ENCODE results near the gene DGKH.
"Not testable (repeated sequence)": the region's sequence is repeated elsewhere in the genome, so short reads cannot be mapped to it uniquely, and the experiment has no call there.

The DGKH gene

GRCh38 chr13:42155251-42155650, 106.8 kb downstream of the DGKH start:
- Mint-ChIP-seq H3K36me3 (peaks cover 26% of the 10 kb centered on the region), H3K27me3 (no peaks in the 10 kb centered on the region), H3K27ac (no peak overlapping the region), H3K4me1 (no peaks in the 10 kb centered on the region), H3K4me3 (no peak overlapping the region), H3K9me3 (no peaks in the 10 kb centered on the region)
- no peak for DNase-seq
- CTCF ChIA-PET, result no interaction called here

DNA sequence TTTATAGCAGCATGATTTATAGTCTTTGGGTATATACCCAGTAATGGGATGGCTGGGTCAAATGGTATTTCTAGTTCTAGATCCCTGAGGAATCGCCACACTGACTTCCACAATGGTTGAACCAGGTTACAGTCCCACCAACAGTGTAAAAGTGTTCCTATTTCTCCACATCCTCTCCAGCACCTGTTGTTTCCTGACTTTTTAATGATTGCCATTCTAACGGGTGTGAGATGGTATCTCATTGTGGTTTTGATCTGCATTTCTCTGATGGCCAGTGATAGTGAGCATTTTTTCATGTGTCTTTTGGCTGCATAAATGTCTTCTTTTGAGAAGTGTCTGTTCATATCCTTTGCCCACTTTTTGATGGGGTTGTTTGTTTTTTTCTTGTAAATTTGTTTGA, 114.9 kb downstream of the DGKH start:
- H3K27me3 Mint-ChIP-seq, H3K4me1 Mint-ChIP-seq, H3K4me3 Mint-ChIP-seq, CTCF ChIA-PET, DNase-seq, H3K27ac Mint-ChIP-seq, H3K9me3 Mint-ChIP-seq: not testable (repeated sequence)
- H3K36me3 Mint-ChIP-seq, result peaks cover 40% of the 10 kb centered on the region

DNA sequence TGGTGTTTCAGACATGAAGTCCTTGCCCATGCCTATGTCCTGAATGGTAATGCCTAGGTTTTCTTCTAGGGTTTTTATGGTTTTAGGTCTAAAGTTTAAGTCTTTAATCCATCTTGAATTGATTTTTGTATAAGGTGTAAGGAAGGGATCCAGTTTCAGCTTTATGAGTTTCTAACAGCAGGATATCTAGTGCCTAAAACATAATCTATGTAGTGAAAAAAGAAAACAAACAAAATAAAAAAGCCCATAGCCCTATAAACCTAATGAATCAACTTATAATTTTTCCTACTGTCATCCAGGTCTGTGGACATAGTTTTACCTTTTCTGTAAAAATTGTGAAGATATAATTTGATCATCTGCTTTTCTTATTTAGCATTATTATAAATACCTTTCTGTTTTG, 115.5 kb downstream of the DGKH start:
- H3K9me3 Mint-ChIP-seq, H3K27ac Mint-ChIP-seq, H3K27me3 Mint-ChIP-seq, DNase-seq, H3K4me1 Mint-ChIP-seq, H3K4me3 Mint-ChIP-seq, CTCF ChIA-PET: not testable (repeated sequence)
- peaks cover 43% of the 10 kb centered on the region for H3K36me3 Mint-ChIP-seq

DNA sequence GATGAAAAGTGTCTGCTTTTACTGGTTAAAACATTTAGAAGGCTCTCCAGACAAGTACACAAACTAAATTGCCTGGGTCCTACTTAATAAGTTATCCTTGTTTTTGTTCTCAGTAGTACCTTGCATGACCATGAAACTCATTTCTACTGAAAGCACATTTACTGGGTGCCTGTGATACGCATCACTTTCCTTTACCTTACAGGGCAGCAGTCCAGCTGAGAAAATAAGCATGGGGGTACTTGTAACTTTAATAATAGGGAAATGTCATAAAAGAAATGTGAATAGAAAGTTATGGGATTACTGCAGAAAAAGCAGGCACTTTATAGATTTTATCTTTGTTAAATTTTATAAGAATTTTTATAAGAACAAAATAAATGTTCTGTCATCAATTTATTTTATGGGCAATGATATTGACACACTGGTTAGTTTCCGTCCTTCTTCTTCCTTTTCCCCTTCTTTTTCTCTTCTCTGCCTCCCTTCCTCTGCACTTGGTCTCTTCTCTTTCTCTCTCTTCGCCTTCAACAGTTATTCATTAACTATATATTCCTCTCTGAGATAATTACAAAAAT, 116.2 kb downstream of the DGKH start:
- no peaks in the 10 kb centered on the region for H3K9me3 Mint-ChIP-seq
- CTCF ChIA-PET, result no interaction called here
- H3K36me3 Mint-ChIP-seq, result peaks cover 47% of the 10 kb centered on the region
- no peak overlapping the region for H3K27ac Mint-ChIP-seq
- DNase-seq, result no peak
- H3K4me1 Mint-ChIP-seq, result no peaks in the 10 kb centered on the region
- no peak overlapping the region for H3K4me3 Mint-ChIP-seq
- H3K27me3 Mint-ChIP-seq, result no peaks in the 10 kb centered on the region

DNA sequence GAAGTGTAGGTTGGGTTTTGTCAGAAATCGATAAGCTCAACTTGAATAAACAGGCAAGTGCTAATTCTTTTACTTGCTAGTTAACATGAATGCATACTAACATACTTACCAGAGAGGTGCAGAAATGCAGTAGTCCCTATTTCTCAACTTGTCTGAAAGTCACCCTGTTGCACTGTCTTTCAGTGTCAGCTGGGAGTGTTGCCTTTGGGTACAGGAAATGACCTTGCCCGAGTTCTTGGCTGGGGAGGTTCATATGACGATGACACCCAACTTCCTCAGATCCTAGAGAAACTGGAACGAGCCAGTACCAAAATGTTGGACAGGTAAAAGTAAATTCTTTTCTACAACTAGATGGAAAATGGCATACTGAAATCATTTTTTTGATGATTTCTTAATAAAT, 120.0 kb downstream of the DGKH start:
- Mint-ChIP-seq H3K4me1 (no peaks in the 10 kb centered on the region), H3K4me3 (no peak overlapping the region), H3K36me3 (peaks cover 36% of the 10 kb centered on the region), H3K9me3 (no peaks in the 10 kb centered on the region), H3K27ac (no peak overlapping the region), H3K27me3 (no peaks in the 10 kb centered on the region)
- CTCF ChIA-PET, result no interaction called here
- DNase-seq, result no peak

- DNase-seq, result no peak
- Mint-ChIP-seq H3K27me3 (no peaks in the 10 kb centered on the region), H3K36me3 (peaks cover 47% of the 10 kb centered on the region), H3K9me3 (no peaks in the 10 kb centered on the region), H3K4me3 (no peak overlapping the region), H3K4me1 (no peaks in the 10 kb centered on the region), H3K27ac (no peak overlapping the region)
- CTCF ChIA-PET, result no interaction called here
Observed at GRCh38 chr13:42170029-42170428, 121.6 kb downstream of the DGKH start.

DNA sequence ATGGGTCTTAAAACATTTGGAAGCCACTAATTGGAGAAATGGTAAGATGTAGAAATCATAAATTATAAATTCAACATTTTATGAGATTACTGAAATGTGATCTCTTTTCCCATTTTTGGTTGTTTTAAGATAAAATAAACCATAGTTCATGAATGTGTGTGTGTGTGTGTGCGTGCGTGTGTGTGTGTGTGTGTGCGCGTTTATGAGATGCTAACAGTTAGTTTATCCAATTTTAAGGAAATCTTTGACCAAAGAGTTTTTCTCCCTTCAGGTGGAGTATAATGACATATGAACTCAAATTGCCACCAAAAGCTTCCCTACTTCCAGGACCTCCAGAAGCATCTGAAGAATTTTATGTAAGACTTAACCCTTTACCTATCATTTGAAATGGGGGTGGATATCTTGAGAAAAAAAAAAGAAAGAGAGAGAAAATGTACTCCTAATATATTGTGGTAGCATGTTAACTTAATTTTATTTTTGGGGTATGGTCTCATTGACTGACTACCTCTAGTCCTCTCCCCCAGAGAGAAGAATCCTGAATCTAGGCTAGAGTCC, 125.4 kb downstream of the DGKH start:
- H3K36me3 Mint-ChIP-seq, result peaks cover 45% of the 10 kb centered on the region
- DNase-seq, result no peak
- H3K4me3 Mint-ChIP-seq, result no peak overlapping the region
- peaks cover 10% of the 10 kb centered on the region for H3K4me1 Mint-ChIP-seq
- H3K27me3 Mint-ChIP-seq, result no peaks in the 10 kb centered on the region
- no peak overlapping the region for H3K27ac Mint-ChIP-seq
- no peaks in the 10 kb centered on the region for H3K9me3 Mint-ChIP-seq
- CTCF ChIA-PET, result no interaction called here

DNA sequence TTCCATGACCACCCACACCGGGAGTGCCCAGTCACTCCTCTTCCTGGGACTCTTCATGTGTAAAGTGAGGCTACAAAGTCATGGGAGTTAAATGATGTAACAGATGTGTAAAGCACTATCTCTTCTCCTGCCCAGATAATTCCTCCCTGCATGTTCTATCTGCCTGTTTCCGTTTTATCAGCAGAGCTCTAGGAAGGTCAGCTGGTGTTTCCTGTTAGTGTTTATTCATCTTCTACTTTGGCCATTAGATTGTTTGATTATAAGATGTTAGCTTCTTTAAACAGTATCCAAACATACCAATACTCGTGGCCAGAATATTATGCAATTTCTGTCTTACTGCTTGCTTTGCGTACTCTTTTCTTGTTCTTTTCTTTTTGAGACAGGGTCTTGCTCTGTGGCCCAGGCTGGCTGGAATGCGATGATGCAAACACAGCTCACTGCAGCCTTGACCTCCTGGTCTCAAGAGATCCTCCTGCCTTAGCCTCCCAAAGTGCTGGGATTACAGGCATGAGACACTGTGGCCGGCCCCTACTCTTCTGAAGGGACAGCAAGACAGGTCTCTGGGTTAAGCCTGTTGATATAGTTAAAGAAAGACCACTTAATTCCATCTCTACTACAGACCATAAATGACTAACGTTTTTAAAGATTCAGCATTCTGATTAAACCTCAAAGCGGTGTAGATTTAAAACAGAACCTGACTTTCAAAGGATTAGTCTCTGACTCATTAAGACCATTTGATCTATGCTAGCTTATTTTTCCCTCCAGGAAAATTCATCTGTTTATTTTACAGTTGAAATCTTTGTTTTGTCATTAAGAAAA, 126.1 kb downstream of the DGKH start:
- no peak for DNase-seq
- Mint-ChIP-seq H3K4me1 (peaks cover 10% of the 10 kb centered on the region), H3K27ac (no peak overlapping the region), H3K4me3 (no peak overlapping the region), H3K36me3 (peaks cover 41% of the 10 kb centered on the region), H3K9me3 (no peaks in the 10 kb centered on the region), H3K27me3 (no peaks in the 10 kb centered on the region)
- CTCF ChIA-PET, result no interaction called here

DNA sequence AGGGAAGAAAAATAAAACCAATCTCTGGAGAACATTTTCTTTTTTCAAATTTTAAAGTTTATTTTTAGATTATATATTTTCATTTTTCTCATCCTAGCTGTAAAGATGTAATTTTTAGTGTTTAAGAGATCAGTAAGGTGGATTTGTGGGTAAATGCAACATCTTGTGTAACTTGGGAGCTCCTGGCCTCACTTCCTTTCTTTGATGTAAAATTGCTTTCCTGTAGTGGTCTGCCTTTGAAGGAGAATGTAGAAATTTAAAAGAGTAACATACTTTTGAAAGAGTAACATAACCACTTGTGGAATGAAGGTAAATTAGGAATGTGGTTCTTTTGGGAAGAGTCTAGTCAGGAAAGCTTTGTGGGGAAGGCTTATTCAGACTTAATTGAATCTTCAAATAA, 127.8 kb downstream of the DGKH start:
- peaks cover 39% of the 10 kb centered on the region for H3K36me3 Mint-ChIP-seq
- no peak overlapping the region for H3K4me3 Mint-ChIP-seq
- no peak for DNase-seq
- peak overlapping the region; percentile 7 for H3K27ac Mint-ChIP-seq
- no peaks in the 10 kb centered on the region for H3K27me3 Mint-ChIP-seq
- H3K9me3 Mint-ChIP-seq, result no peaks in the 10 kb centered on the region
- peaks cover 10% of the 10 kb centered on the region for H3K4me1 Mint-ChIP-seq
- CTCF ChIA-PET, result interaction anchor here (0.5 kb wide), 1 partner anchor 440 kb away, joined by 3 read pairs; no protein-coding TSS in a partner anchor

DNA sequence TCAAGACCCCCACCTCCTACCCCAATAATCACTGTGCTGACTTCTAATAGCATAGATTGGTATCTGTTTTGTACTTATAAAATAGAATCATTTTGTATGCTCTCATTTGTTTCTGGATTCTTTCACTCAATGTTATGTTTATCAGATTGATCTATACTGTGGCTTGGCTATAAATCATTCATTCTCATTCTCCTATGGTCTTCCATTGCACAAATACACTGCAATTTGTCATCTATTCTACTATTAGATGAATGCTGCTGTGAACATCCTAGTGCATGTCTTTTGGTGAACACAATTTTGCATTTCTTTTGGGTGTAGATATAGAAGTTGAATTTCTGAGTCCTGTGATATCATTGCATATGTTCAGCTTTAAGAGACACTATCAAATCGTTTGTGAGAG, 128.7 kb downstream of the DGKH start:
- no peak for DNase-seq
- Mint-ChIP-seq H3K4me1 (peaks cover 10% of the 10 kb centered on the region), H3K36me3 (peaks cover 40% of the 10 kb centered on the region)

GRCh38 chr13:42181381-42181953, 133.0 kb downstream of the DGKH start:
- no peak overlapping the region for H3K27ac Mint-ChIP-seq

More for the DNA sequence above, 128.7 kb downstream of the DGKH start:
- Mint-ChIP-seq H3K4me3 (no peak overlapping the region), H3K27ac (no peak overlapping the region), H3K27me3 (no peaks in the 10 kb centered on the region), H3K9me3 (no peaks in the 10 kb centered on the region)
- CTCF ChIA-PET, result no interaction called here

DNA sequence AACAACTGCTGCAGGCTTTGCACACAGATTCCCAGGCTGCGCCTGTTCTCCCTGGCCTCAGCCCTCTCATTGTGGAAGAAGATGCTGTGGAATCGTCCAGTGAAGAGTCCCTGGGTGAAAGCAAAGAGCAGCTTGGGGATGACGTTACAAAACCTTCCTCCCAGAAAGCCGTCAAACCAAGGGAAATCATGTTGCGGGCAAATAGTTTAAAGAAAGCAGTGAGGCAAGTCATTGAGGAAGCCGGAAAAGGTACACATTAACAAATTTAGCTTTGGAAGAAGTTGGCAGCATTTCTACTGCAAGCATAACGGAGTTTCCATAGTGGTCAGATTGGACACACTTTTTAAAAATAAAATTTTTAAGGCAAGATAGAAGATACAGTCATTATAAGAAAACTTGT, 140.6 kb downstream of the DGKH start:
- no peak for DNase-seq
- no peaks in the 10 kb centered on the region for H3K27me3 Mint-ChIP-seq
- no peaks in the 10 kb centered on the region for H3K4me1 Mint-ChIP-seq
- no peak overlapping the region for H3K4me3 Mint-ChIP-seq
- H3K27ac Mint-ChIP-seq, result no peak overlapping the region
- CTCF ChIA-PET, result no interaction called here
- H3K9me3 Mint-ChIP-seq, result no peaks in the 10 kb centered on the region
- H3K36me3 Mint-ChIP-seq, result peaks cover 42% of the 10 kb centered on the region

More at GRCh38 chr13:42181381-42181953, 133.0 kb downstream of the DGKH start:
- CTCF ChIA-PET, result no interaction called here
- H3K36me3 Mint-ChIP-seq, result peaks cover 26% of the 10 kb centered on the region
- H3K27me3 Mint-ChIP-seq, result no peaks in the 10 kb centered on the region
- peaks cover 6% of the 10 kb centered on the region for H3K4me1 Mint-ChIP-seq
- no peak overlapping the region for H3K4me3 Mint-ChIP-seq
- no peak for DNase-seq
- H3K9me3 Mint-ChIP-seq, result no peaks in the 10 kb centered on the region

DNA sequence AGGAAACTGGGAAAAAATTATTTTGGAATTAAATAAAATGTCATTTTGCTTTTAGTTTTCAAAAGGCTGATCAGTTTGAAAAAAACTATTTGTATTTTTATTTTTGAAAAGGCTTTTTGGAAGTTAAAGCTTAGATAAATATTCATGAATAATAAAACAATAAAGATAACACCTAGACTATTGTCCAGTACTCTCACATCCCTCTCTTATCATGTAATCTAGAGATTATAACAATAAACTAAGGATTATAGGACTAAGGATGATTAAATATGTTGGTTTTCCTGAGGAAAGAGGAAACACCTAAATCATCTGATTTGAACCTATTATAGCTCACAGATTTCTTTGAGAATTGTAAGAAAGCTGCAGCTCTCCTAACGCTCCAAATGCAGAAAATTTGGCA, 142.1 kb downstream of the DGKH start:
- Mint-ChIP-seq H3K27me3 (no peaks in the 10 kb centered on the region), H3K4me3 (no peak overlapping the region), H3K4me1 (no peaks in the 10 kb centered on the region), H3K9me3 (no peaks in the 10 kb centered on the region), H3K27ac (no peak overlapping the region), H3K36me3 (peaks cover 46% of the 10 kb centered on the region)
- CTCF ChIA-PET, result no interaction called here
- no peak for DNase-seq

DNA sequence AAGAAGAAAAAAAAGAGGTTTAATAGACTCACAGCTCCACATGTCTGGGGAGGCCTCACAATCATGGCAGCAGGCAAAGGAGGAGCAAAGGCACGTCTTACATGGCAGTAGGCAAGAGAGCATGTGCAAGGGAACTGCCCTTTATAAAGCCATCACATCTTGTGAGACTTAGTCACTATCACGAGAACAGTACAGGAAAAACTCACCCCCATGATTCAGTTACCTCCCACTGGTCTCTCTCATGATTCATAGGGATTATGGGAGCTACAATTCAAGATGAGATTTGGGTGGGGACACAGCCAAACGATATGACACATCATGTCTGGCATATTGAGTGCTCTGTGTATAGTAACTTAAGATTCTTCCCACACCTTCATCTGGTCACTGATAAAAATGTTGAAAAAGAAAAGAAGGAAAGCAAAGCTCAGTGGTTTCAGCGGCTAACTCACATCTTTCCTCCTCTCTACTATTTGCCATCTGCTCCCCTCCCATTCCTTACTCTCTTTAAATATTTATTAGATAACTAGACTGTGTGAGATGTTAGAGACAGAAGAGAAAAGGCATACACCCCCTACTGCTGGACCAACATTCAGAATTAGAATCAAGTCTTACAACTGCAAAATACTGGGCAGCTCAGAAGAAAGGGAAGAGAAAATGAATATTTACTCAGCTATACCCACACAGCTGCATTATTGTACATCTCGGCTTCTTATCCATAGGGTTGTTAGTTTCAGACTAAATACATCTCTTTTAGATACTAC, 163.4 kb downstream of the DGKH start:
- DNase-seq, result no peak
- peaks cover 32% of the 10 kb centered on the region for H3K36me3 Mint-ChIP-seq

More for the DNA sequence above, 163.4 kb downstream of the DGKH start:
- CTCF ChIA-PET, result no interaction called here
- H3K27me3 Mint-ChIP-seq, result no peaks in the 10 kb centered on the region
- H3K4me3 Mint-ChIP-seq, result no peak overlapping the region
- H3K9me3 Mint-ChIP-seq, result no peaks in the 10 kb centered on the region
- no peaks in the 10 kb centered on the region for H3K4me1 Mint-ChIP-seq
- no peak overlapping the region for H3K27ac Mint-ChIP-seq

Measured in activated naive CD4-positive, alpha-beta T cell treated with anti-CD3 and anti-CD28 coated beads, Interleukin-2, amount 10 ng/mL, durations not matched to agents 7 days and 5 days (primary cell).